WERI-Rb-1 (cell line): ENCODE results near the gene ARHGEF10L.

Source experiments
- DNase-seq: peaks from one replicate; pipeline ENCODE4 v3.0.0-alpha.2; 2020
- H3K27ac ChIP-seq: fragments of 250-450 bp; sonication (Bioruptor Pico); 2 replicates; pipeline ENCODE4 v1.5.1; 2020; ENCODE audit warnings: mild to moderate bottlenecking, moderate library complexity
- H3K27me3 ChIP-seq: fragments of 250-450 bp; sonication (Bioruptor Pico); 2 replicates; pipeline ENCODE4 v1.5.1; 2021; ENCODE audit warnings: mild to moderate bottlenecking, low read depth, moderate library complexity; ENCODE audit not compliant: insufficient read depth, severe bottlenecking
- H3K36me3 ChIP-seq: fragments of 250-450 bp; sonication (Bioruptor Pico); 2 replicates; pipeline ENCODE4 v1.5.1; 2020; ENCODE audit warnings: mild to moderate bottlenecking, moderate library complexity
- H3K4me3 ChIP-seq: 2 replicates; pipeline ENCODE4 v1.5.1; 2011; ENCODE audit warnings: low read depth, mild to moderate bottlenecking, control low read depth, low read length
- H3K9me3 ChIP-seq: fragments of 250-450 bp; sonication (Bioruptor Pico); 2 replicates; pipeline ENCODE4 v1.5.1; 2021; ENCODE audit warnings: mild to moderate bottlenecking, moderate library complexity; ENCODE audit not compliant: severe bottlenecking
- CTCF ChIP-seq: IDR thresholded peaks from 2 replicates; pipeline ENCODE4 v1.5.1; 2011; ENCODE audit warnings: low read depth, mild to moderate bottlenecking, control low read depth, inconsistent platforms, low read length

The ARHGEF10L gene

GRCh38 chr1:17671741-17672140, 132.2 kb downstream of the ARHGEF10L start:
- Histone ChIP-seq H3K9me3 (no peaks in the 10 kb centered on the region), H3K27ac (peak overlapping the region; percentile 82), H3K4me3 (no peak overlapping the region), H3K36me3 (peaks cover 7% of the 10 kb centered on the region; the same call in 1 of the 2 replicates), H3K27me3 (no peaks in the 10 kb centered on the region)
- peak; percentile 75 for DNase-seq
- peak; percentile 57 for TF ChIP-seq CTCF

- H3K9me3 ChIP-seq: no peaks in the 10 kb centered on the region
- H3K27ac ChIP-seq: peak overlapping the region; percentile 82
- no peak for TF ChIP-seq CTCF
- no peak for DNase-seq
- no peak overlapping the region for H3K4me3 ChIP-seq
- H3K27me3 ChIP-seq: no peaks in the 10 kb centered on the region
- H3K36me3 ChIP-seq: peaks cover 7% of the 10 kb centered on the region; the same call in 1 of the 2 replicates
Measured at GRCh38 chr1:17672226-17672625, 132.7 kb downstream of the ARHGEF10L start.

- peaks cover 7% of the 10 kb centered on the region; the same call in 1 of the 2 replicates for H3K36me3 ChIP-seq
- H3K9me3 ChIP-seq: no peaks in the 10 kb centered on the region
- TF ChIP-seq CTCF: no peak
- no peak for DNase-seq
- H3K27ac ChIP-seq: peak overlapping the region; percentile 32
- no peak overlapping the region for H3K4me3 ChIP-seq
- H3K27me3 ChIP-seq: no peaks in the 10 kb centered on the region
Measured at GRCh38 chr1:17673329-17674072, 134.0 kb downstream of the ARHGEF10L start.

GRCh38 chr1:17674726-17675500, 135.4 kb downstream of the ARHGEF10L start:
- Histone ChIP-seq H3K27me3 (no peaks in the 10 kb centered on the region), H3K9me3 (no peaks in the 10 kb centered on the region), H3K27ac (no peak overlapping the region), H3K4me3 (no peak overlapping the region), H3K36me3 (peaks cover 6% of the 10 kb centered on the region; the same call in 1 of the 2 replicates)
- DNase-seq: no peak
- TF ChIP-seq CTCF: no peak

GRCh38 chr1:17675744-17676143, 136.2 kb downstream of the ARHGEF10L start:
- no peak for DNase-seq
- TF ChIP-seq CTCF: no peak
- Histone ChIP-seq H3K4me3 (no peak overlapping the region), H3K9me3 (no peaks in the 10 kb centered on the region), H3K27me3 (no peaks in the 10 kb centered on the region), H3K27ac (no peak overlapping the region), H3K36me3 (no peaks in the 10 kb centered on the region)
